Kidney epithelial cell (primary cell): Measurements from ENCODE around the gene CLSTN2. TPM values are rescaled to one million over a fixed set of nuclear protein-coding genes. Genes with fewer than 3 reads are reported as not detected.

Experiments
- DNase-seq: peaks from one replicate; pipeline ENCODE4 v3.0.0-alpha.2; 2010; ENCODE audit warnings: low read depth
- H3K27me3 ChIP-seq: 2 replicates; pipeline ENCODE4 v1.6.0; 2011; ENCODE audit warnings: low read length; ENCODE audit not compliant: control insufficient read depth, insufficient read depth
- H3K36me3 ChIP-seq: 2 replicates; pipeline ENCODE4 v1.5.1; 2011; ENCODE audit warnings: low read length; ENCODE audit not compliant: control insufficient read depth, insufficient read depth
- H3K4me3 ChIP-seq: 2 replicates; pipeline ENCODE4 v1.5.1; 2011; ENCODE audit warnings: low read depth, mild to moderate bottlenecking, control low read depth, low read length
- total RNA-seq: library from RNA; depleted of rRNA; stranded (reverse); fragments of >200 nt; gene quantifications from 2 replicates; pipeline ENCODE4 v1.2.3, GENCODE V29; 2015
- TF ChIP-seq, protein P1 (sequence below): IDR thresholded peaks from 2 replicates; pipeline ENCODE4 v1.5.1; 2011; ENCODE audit warnings: mild to moderate bottlenecking, moderate library complexity, low read length, control low read depth, inconsistent platforms; ENCODE audit not compliant: insufficient read depth, poor library complexity, severe bottlenecking

The CLSTN2 gene
- total RNA-seq, 1 donor from 2014 or later, result 10.9 TPM

DNA sequence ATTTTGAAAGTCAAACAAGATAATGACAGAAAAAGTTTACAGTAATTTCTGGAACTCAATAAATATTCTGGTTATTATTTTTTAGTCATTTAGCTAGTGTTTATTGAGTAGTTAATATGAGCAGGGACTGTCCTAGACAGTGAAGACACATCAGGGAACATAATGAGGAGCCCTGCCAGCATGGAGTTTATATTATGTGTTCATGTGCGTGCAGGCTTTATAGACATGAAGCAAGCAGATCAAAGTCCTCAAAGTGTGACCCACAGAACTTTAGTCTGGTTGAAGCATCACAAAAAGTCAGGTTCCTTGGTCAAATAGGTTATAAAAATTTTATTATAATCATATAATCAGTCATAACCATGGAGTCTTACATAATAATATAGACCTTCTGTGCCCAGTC, 289.3 kb downstream of the CLSTN2 start:
- no peak for DNase-seq
- Histone ChIP-seq H3K27me3 (no peaks in the 10 kb centered on the region), H3K4me3 (no peak overlapping the region), H3K36me3 (no peaks in the 10 kb centered on the region)
- TF ChIP-seq, protein P1, sequence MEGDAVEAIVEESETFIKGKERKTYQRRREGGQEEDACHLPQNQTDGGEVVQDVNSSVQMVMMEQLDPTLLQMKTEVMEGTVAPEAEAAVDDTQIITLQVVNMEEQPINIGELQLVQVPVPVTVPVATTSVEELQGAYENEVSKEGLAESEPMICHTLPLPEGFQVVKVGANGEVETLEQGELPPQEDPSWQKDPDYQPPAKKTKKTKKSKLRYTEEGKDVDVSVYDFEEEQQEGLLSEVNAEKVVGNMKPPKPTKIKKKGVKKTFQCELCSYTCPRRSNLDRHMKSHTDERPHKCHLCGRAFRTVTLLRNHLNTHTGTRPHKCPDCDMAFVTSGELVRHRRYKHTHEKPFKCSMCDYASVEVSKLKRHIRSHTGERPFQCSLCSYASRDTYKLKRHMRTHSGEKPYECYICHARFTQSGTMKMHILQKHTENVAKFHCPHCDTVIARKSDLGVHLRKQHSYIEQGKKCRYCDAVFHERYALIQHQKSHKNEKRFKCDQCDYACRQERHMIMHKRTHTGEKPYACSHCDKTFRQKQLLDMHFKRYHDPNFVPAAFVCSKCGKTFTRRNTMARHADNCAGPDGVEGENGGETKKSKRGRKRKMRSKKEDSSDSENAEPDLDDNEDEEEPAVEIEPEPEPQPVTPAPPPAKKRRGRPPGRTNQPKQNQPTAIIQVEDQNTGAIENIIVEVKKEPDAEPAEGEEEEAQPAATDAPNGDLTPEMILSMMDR, result no peak

DNA sequence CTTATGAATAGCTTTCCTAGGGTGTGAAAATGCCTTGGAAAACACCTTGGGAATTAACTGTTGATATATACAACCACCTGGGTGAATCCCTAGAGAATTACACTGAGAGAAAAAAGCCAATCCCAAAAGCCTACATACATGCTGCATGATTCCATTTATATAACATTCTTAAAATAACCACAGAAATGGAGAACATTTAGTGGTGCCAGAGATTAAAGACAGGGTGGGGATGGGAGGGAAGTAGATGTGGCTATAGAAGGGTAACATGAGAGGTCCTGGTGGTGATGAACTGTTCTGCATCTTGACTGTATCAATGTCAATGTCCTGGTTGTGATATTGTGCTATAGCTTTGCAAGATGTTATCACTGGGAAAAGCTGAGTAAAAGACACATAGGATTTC, 291.0 kb downstream of the CLSTN2 start:
- DNase-seq, result no peak
- H3K4me3 ChIP-seq, result no peak overlapping the region
- TF ChIP-seq, protein P1, result no peak
- no peaks in the 10 kb centered on the region for H3K27me3 ChIP-seq
- H3K36me3 ChIP-seq, result no peaks in the 10 kb centered on the region

DNA sequence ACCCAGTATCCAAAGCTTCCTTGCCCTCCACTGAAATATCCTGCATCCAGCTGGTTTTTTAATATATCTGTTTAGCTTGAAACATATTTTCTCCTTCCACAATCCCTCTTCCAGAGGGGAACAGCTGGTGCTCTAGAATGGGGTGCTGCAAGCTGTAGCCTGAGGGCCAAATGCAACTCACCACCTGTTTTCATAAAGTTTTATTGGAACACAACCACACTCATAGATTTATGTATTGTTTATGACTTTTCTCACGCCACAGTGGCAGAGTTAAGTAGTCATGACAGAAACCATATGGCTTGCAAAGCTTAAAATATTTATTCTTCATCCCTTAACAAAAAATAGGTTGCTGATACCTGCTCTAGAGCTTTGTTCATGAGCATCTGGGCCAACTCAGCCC, 298.7 kb downstream of the CLSTN2 start:
- DNase-seq, result no peak
- TF ChIP-seq, protein P1, result no peak
- Histone ChIP-seq H3K4me3 (no peak overlapping the region), H3K36me3 (no peaks in the 10 kb centered on the region), H3K27me3 (no peaks in the 10 kb centered on the region)

DNA sequence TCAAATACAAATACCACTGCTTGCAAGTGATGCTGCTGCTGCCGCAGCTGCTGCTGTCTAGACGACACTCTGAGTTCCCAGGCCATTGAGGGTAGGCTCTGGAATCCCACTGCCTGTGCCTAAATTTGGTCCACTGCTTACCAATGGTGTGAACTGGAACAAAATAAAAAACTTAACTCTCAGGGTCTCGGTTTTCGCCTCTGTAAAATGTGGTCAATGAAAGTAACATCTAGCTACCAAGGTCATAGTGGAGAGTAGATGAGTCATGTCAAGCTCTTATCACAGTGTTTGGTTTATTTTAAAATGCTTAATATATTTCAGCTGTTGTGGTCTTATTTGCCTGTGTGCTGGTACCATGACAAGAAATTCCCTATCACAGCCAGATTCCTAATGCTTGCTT, 299.3 kb downstream of the CLSTN2 start:
- TF ChIP-seq, protein P1, result no peak
- no peaks in the 10 kb centered on the region for H3K36me3 ChIP-seq
- DNase-seq, result no peak
- H3K4me3 ChIP-seq, result no peak overlapping the region
- no peaks in the 10 kb centered on the region for H3K27me3 ChIP-seq

DNA sequence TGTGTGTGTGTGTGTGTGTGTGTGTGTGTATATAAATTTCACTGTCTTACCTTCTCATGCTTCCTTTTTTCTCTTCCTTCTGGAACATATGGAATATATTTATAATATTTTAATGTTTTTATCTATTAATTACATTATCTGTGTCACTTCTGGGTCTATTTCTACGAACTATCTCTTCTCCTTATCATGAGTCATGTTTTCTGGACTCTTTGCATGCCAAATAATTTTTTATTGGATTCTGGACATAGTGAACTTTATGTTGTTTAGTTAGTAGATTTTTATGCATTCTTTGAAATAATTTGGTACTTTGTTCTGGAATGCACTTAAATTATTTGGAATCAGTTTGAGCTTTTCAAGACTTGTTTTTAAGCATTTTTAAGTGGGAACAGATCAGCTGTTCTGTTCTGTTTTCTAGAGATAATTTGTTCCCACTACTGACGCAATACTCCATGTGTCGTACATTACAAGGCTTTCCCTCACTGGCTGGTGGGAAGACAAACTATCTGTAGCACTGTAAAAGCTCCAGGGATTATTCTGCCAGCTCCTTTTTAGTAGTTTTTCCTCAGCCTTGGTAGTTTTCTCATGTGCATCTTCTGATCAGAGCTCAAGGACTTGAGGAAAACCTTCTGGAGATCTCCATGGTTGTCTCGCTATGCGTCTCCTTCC, 302.0 kb downstream of the CLSTN2 start:
- Histone ChIP-seq H3K4me3 (no peak overlapping the region), H3K27me3 (no peaks in the 10 kb centered on the region), H3K36me3 (no peaks in the 10 kb centered on the region)
- TF ChIP-seq, protein P1, result no peak
- no peak for DNase-seq
